Activated CD4-positive, alpha-beta T cell treated with anti-CD3 and anti-CD28 coated beads, Interleukin-2, amount 10 ng/mL, durations not matched to agents 24 days and 14 days (primary cell): Measurements from ENCODE around the gene IKZF1. TPM values are rescaled to one million over a fixed set of nuclear protein-coding genes. Genes with fewer than 3 reads are reported as not detected.

ENCODE experiments used
- DNase-seq: peaks from one replicate; pipeline ENCODE4 v3.0.0; 2022
- H3K27ac Mint-ChIP-seq: one replicate; pipeline ENCODE4 v1.8.0; 2022; ENCODE audit warnings: mild to moderate bottlenecking, mixed read lengths
- H3K27me3 Mint-ChIP-seq: one replicate; pipeline ENCODE4 v1.8.0; 2022; ENCODE audit warnings: mixed read lengths
- H3K36me3 Mint-ChIP-seq: one replicate; pipeline ENCODE4 v1.8.0; 2022; ENCODE audit warnings: low read depth, mild to moderate bottlenecking, mixed read lengths
- H3K4me1 Mint-ChIP-seq: one replicate; pipeline ENCODE4 v1.8.0; 2021; ENCODE audit warnings: mixed read lengths
- H3K4me3 Mint-ChIP-seq: one replicate; pipeline ENCODE4 v1.8.0; 2022; ENCODE audit warnings: mild to moderate bottlenecking, moderate library complexity, mixed read lengths
- H3K9me3 Mint-ChIP-seq: one replicate; pipeline ENCODE4 v1.8.0; 2021; ENCODE audit warnings: mixed read lengths
- intact Hi-C: fragments of 100-400 bp; cut with micrococcal nuclease; formaldehyde crosslinking; loops from one replicate; pipeline ENCODE4 v1.15.1; 2023
- total RNA-seq: library from RNA; stranded (reverse); gene quantifications from 2 replicates; pipeline ENCODE4 v1.2.3, GENCODE V29; 2022

The IKZF1 gene
- total RNA-seq, 1 donor from 2014 or later = 292 TPM

- Mint-ChIP-seq H3K4me3 (peak overlapping the region; percentile 95), H3K9me3 (no peaks in the 10 kb centered on the region), H3K27me3 (no peaks in the 10 kb centered on the region), H3K27ac (peak overlapping the region; percentile 95), H3K4me1 (peaks cover 27% of the 10 kb centered on the region), H3K36me3 (peaks cover 70% of the 10 kb centered on the region)
- intact Hi-C loops = loop anchor here (1.0 kb wide), 3 partner anchors 42 to 101 kb away; no protein-coding TSS in a partner anchor
- DNase-seq = peak; percentile 89
These were observed 3.0 kb downstream of the IKZF1 start for GRCh38 chr7:50307368-50308032.

DNA sequence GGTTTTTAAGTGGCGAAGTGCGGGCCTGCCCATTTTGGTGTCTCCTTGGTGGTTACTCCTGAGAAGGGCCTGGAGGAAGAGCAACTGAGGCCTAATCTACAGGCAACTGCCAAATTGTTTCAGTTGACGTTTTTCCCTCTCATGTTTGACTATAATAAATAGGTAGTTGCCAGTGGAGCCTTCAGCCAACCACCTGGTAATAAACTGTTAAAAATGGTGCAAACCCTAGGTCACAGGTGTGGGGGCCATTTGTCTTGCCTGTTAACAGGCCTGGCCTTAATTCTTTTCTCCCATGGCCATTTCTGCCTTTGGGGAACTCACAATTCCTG, 3.7 kb downstream of the IKZF1 start:
- intact Hi-C loops = loop anchor here (1.0 kb wide), 2 partner anchors 43 to 102 kb away; no protein-coding TSS in a partner anchor
- Mint-ChIP-seq H3K9me3 (no peaks in the 10 kb centered on the region), H3K27ac (peak overlapping the region; percentile 95), H3K4me3 (peak overlapping the region; percentile 95), H3K36me3 (peaks cover 77% of the 10 kb centered on the region), H3K4me1 (peaks cover 29% of the 10 kb centered on the region), H3K27me3 (no peaks in the 10 kb centered on the region)
- no peak for DNase-seq

GRCh38 chr7:50308532-50309385, 4.2 kb downstream of the IKZF1 start:
- DNase-seq = peak; percentile 80
- Mint-ChIP-seq H3K4me3 (peak overlapping the region; percentile 95), H3K27me3 (no peaks in the 10 kb centered on the region), H3K36me3 (peaks cover 83% of the 10 kb centered on the region), H3K4me1 (peaks cover 33% of the 10 kb centered on the region), H3K9me3 (no peaks in the 10 kb centered on the region), H3K27ac (peak overlapping the region; percentile 95)
- intact Hi-C loops = loop anchor here (1.0 kb wide), 5 partner anchors 9 to 102 kb away; no protein-coding TSS in a partner anchor

DNA sequence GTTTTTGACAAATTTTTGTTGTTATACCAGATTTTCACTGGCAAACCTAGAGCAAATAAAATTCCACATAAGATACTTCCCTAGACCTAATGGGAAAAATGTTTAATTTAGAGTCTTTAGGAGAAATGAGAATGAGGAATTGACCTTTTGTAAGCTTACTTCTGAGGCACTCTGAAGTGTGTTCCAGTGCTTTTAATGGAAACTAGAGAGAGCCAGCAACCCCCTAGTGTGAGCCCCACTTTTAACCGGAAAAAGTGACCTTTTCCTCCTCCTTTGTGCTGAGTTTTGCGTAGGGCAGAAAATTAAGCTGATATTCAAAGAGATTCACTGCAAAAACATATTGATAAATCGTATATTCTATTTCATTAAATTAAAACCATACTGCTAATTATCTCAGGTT, 5.2 kb downstream of the IKZF1 start:
- Mint-ChIP-seq H3K4me1 (peaks cover 41% of the 10 kb centered on the region), H3K36me3 (peaks cover 92% of the 10 kb centered on the region), H3K4me3 (peak overlapping the region; percentile 95), H3K9me3 (no peaks in the 10 kb centered on the region), H3K27ac (peak overlapping the region; percentile 95), H3K27me3 (no peaks in the 10 kb centered on the region)
- DNase-seq = no peak
- intact Hi-C loops = loop anchor here (1.0 kb wide), 3 partner anchors 8 to 59 kb away; no protein-coding TSS in a partner anchor

GRCh38 chr7:50310361-50310760, 5.8 kb downstream of the IKZF1 start:
- Mint-ChIP-seq H3K4me3 (peak overlapping the region; percentile 95), H3K27ac (peak overlapping the region; percentile 95), H3K27me3 (no peaks in the 10 kb centered on the region), H3K4me1 (peaks cover 46% of the 10 kb centered on the region), H3K36me3 (peaks cover 94% of the 10 kb centered on the region), H3K9me3 (no peaks in the 10 kb centered on the region)
- DNase-seq = peak; percentile 75
- intact Hi-C loops = no loop called here

- no peak for DNase-seq
- H3K4me3 Mint-ChIP-seq = peak overlapping the region; percentile 95
- peaks cover 52% of the 10 kb centered on the region for H3K4me1 Mint-ChIP-seq
- intact Hi-C loops = no loop called here
- H3K36me3 Mint-ChIP-seq = peaks cover 94% of the 10 kb centered on the region
- no peaks in the 10 kb centered on the region for H3K27me3 Mint-ChIP-seq
- H3K27ac Mint-ChIP-seq = peak overlapping the region; percentile 95
- H3K9me3 Mint-ChIP-seq = no peaks in the 10 kb centered on the region
These were observed 6.4 kb downstream of the IKZF1 start for GRCh38 chr7:50310956-50311355.

GRCh38 chr7:50312250-50313162, 8.0 kb downstream of the IKZF1 start:
- no peaks in the 10 kb centered on the region for H3K27me3 Mint-ChIP-seq
- peaks cover 57% of the 10 kb centered on the region for H3K4me1 Mint-ChIP-seq
- peak overlapping the region; percentile 95 for H3K4me3 Mint-ChIP-seq
- H3K27ac Mint-ChIP-seq = peak overlapping the region; percentile 95
- DNase-seq = peak; percentile 75
- intact Hi-C loops = no loop called here
- no peaks in the 10 kb centered on the region for H3K9me3 Mint-ChIP-seq
- H3K36me3 Mint-ChIP-seq = peaks cover 88% of the 10 kb centered on the region

DNA sequence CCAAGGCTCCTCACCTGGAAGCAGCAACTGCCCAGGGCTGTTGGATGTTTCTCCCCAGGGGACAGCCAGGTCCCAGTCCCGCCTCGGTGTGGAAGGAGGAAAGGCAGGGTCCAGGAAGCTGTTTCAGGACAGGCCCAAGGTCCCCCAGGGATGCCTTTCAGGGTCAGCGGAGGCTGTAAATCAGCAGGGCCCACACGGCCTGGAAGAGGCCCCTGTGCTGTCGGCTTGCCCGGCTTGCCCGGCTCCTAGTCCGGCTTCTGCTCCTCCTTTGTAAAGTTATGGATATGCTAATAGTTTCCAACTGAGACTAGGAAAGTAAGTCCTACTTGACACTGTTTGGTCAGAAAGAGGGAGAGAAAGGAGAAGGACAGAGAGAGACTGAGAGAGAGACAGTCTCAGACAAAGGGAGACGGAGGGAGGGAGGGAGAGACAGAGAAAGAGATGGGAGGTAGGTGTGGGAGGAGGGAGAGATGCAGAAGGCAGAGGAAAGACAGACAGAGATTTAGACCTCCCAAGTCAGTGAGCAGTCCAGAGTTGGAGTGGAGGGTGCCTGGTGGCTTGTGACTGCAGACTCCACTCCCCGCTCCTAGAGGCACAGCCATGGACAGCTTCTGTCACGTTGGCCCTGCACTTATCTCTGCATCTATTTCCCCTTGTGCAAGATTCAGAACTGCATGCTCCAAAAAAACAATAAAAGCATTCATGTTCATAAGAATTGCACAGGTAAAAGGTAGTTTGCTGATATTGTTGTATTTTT, 10.5 kb downstream of the IKZF1 start:
- H3K27me3 Mint-ChIP-seq = no peaks in the 10 kb centered on the region
- H3K4me1 Mint-ChIP-seq = peaks cover 74% of the 10 kb centered on the region
- intact Hi-C loops = loop anchor here (5.0 kb wide), 1 partner anchor 132 kb away; no protein-coding TSS in a partner anchor
- peaks cover 81% of the 10 kb centered on the region for H3K36me3 Mint-ChIP-seq
- H3K27ac Mint-ChIP-seq = peak overlapping the region; percentile 95
- H3K4me3 Mint-ChIP-seq = peak overlapping the region; percentile 95
- DNase-seq = peak; percentile 73
- no peaks in the 10 kb centered on the region for H3K9me3 Mint-ChIP-seq

DNA sequence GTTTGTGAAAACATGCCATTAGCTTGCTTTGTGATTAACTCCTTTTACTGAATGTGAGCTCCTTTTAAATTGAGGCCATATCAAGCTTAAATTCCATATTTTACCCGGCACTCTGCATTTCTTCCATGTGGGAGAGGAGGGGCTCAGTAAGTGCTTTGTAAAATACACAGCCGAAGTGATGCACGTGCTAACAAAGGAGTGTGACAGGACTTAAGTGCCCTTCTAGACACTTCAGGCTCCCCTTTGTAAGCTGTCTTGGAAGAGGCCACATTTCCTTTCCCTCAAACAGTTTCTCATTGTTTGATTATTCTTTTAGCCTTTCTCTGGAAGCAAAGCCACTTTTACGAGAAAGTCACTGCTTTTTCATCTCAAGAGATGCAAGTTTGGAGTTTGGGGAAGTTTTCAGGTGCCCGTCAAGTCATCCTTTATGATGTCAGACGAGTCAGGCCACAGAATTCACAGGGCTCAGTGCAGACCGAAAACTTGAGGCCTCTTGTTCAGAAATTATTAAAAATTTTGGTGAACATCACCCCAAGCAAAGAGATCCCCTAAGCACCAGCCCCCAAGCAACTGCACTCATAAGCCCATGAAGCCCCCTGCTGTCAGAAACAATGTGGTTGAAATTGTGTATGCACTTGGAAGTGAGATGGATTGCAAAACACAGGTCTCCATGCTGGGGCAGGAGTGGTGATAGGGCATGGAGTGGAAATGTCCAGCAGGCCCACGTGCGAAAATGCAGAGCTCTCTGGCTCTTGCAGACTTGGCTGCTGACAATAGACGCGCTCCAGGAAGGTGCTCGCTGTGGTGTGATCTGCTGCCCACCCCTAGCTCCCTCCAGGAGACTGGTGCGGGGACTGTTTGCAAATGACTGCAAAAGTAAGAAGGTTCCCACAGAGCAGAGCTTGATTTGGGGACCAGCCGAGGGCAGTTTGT, 11.5 kb downstream of the IKZF1 start:
- Mint-ChIP-seq H3K27ac (peak overlapping the region; percentile 95), H3K36me3 (peaks cover 78% of the 10 kb centered on the region)

GRCh38 chr7:50317221-50317678, 12.7 kb downstream of the IKZF1 start:
- intact Hi-C loops = loop anchor here (1.0 to 5.0 kb wide), 6 partner anchors 8 to 168 kb away; no protein-coding TSS in a partner anchor
- DNase-seq = peak; percentile 87
- peak overlapping the region; percentile 79 for H3K4me3 Mint-ChIP-seq
- H3K4me1 Mint-ChIP-seq = peaks cover 87% of the 10 kb centered on the region
- H3K27me3 Mint-ChIP-seq = no peaks in the 10 kb centered on the region
- H3K36me3 Mint-ChIP-seq = peaks cover 77% of the 10 kb centered on the region
- H3K27ac Mint-ChIP-seq = peak overlapping the region; percentile 88
- no peaks in the 10 kb centered on the region for H3K9me3 Mint-ChIP-seq

More for the DNA sequence above, 11.5 kb downstream of the IKZF1 start:
- peaks cover 77% of the 10 kb centered on the region for H3K4me1 Mint-ChIP-seq
- H3K9me3 Mint-ChIP-seq = no peaks in the 10 kb centered on the region
- peak; percentile 72 for DNase-seq
- H3K27me3 Mint-ChIP-seq = no peaks in the 10 kb centered on the region
- intact Hi-C loops = loop anchor here (2.0 to 5.0 kb wide), 3 partner anchors 51 to 167 kb away; no protein-coding TSS in a partner anchor
- peak overlapping the region; percentile 95 for H3K4me3 Mint-ChIP-seq

DNA sequence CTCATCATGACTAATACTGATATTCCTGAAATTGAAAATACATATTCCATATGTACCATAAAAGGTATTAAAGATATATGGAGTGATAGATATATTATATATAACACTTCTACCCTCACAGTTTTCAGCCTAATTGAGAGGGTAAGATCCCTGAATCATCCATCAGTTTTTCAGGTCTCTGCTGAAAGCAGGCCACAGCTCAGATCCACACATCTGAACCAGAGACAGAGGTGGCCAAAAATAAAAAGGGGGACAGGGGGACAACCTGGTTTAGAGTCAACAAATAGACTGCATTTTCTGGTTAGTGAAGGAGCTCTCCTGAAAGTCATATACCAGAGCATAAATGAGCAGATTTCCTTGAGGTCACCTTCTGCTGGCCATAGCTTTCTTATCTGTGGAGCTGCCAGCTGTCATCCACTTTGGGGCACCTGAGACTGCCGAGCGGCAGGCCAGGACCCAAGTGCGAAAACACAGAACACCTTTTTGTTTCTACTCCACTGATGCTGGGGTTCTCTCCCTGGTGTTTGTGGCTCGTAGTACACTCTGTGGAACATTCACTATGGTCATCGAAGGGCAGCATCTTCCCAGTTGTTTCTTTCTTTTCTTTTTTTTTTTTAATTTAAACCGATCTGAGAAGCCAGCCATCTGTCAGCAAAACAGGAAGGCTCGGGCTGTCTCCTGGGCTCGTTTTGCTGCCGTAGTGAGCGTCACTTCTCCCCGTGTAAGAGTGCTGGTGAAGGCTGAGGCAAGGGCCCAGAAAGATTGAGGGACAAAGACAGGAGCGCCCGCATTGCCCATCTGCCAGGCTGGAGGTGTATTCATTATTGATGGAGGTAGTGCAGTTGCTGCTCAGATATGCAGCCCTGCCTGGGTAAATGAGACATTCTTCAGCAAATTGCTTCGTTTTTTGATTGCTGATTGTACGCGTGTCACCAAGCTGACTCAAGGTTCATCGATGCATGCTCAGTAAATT, 13.5 kb downstream of the IKZF1 start:
- intact Hi-C loops = loop anchor here (1.0 to 5.0 kb wide), 7 partner anchors 9 to 169 kb away; partner anchors contain the start of gene IKZF1
- peak; percentile 77 for DNase-seq
- H3K9me3 Mint-ChIP-seq = no peaks in the 10 kb centered on the region
- peaks cover 76% of the 10 kb centered on the region for H3K36me3 Mint-ChIP-seq
- peaks cover 88% of the 10 kb centered on the region for H3K4me1 Mint-ChIP-seq
- H3K27ac Mint-ChIP-seq = peak overlapping the region; percentile 88
- peak overlapping the region; percentile 79 for H3K4me3 Mint-ChIP-seq
- H3K27me3 Mint-ChIP-seq = no peaks in the 10 kb centered on the region
